OCI-M2 (cell line): ENCODE measurements around the gene PREX1.

Experiments
- DNase-seq: peaks from one replicate; lab custom pipeline; 2025; ENCODE audit not compliant: unreplicated experiment; lab: John Stamatoyannopoulos, UW

PREX1 gene

GRCh38 chr20:48644286-48644828 lies 183.4 kb downstream of the PREX1 start:
- DNase-seq = no peak

- no peak for DNase-seq
Measured at GRCh38 chr20:48642105-48642880, 185.5 kb downstream of the PREX1 start.

- no peak for DNase-seq
Measured at GRCh38 chr20:48640871-48641270, 186.9 kb downstream of the PREX1 start.

- DNase-seq = no peak
Measured at GRCh38 chr20:48639899-48640298, 187.9 kb downstream of the PREX1 start.

GRCh38 chr20:48638546-48638945 lies 189.3 kb downstream of the PREX1 start:
- DNase-seq = no peak

GRCh38 chr20:48637461-48637860 lies 190.3 kb downstream of the PREX1 start:
- no peak for DNase-seq

- DNase-seq = no peak
Measured at GRCh38 chr20:48636301-48636700, 191.5 kb downstream of the PREX1 start.

- DNase-seq = no peak
Measured at GRCh38 chr20:48635791-48636267, 192.0 kb downstream of the PREX1 start.

- no peak for DNase-seq
Measured at GRCh38 chr20:48635361-48635760, 192.4 kb downstream of the PREX1 start.

GRCh38 chr20:48634641-48635040 lies 193.2 kb downstream of the PREX1 start:
- DNase-seq = no peak

GRCh38 chr20:48633620-48634257 lies 194.1 kb downstream of the PREX1 start:
- no peak for DNase-seq

GRCh38 chr20:48632825-48633619 lies 194.8 kb downstream of the PREX1 start:
- DNase-seq = no peak

GRCh38 chr20:48632017-48632824 lies 195.6 kb downstream of the PREX1 start:
- DNase-seq = no peak

- no peak for DNase-seq
Measured at GRCh38 chr20:48631114-48632016, 196.4 kb downstream of the PREX1 start.

- no peak for DNase-seq
Measured at GRCh38 chr20:48630342-48631075, 197.3 kb downstream of the PREX1 start.

- no peak for DNase-seq
Measured at GRCh38 chr20:48629960-48630315, 197.9 kb downstream of the PREX1 start.

- no peak for DNase-seq
Measured at GRCh38 chr20:48629069-48629959, 198.5 kb downstream of the PREX1 start.

GRCh38 chr20:48627737-48628128 lies 200.1 kb downstream of the PREX1 start:
- DNase-seq = no peak
